GM18858 (cell line): ENCODE data around the gene LRIG3.

Source experiments
- ATAC-seq: cut with Tn5 transposase; IDR thresholded peaks from one replicate; pipeline ENCODE4 v1.9.1; 2021; ENCODE audit not compliant: unreplicated experiment

LRIG3 gene

GRCh38 chr12:58932806-58933681 lies 12.7 kb upstream of the LRIG3 start:
- no peak for ATAC-seq

- ATAC-seq, result no peak
These were observed 11.2 kb upstream of the LRIG3 start for GRCh38 chr12:58931518-58931917.

GRCh38 chr12:58930770-58931324 lies 10.5 kb upstream of the LRIG3 start:
- ATAC-seq, result no peak

GRCh38 chr12:58927120-58927519 lies 6.8 kb upstream of the LRIG3 start:
- no peak for ATAC-seq

- ATAC-seq, result no peak
These were observed 6.3 kb upstream of the LRIG3 start for GRCh38 chr12:58926586-58926985.

- ATAC-seq, result no peak
These were observed 5.4 kb upstream of the LRIG3 start for GRCh38 chr12:58925751-58926150.

GRCh38 chr12:58925111-58925611 lies 4.9 kb upstream of the LRIG3 start:
- ATAC-seq, result no peak

- no peak for ATAC-seq
These were observed 4.3 kb upstream of the LRIG3 start for GRCh38 chr12:58924652-58925051.

- ATAC-seq, result no peak
These were observed 3.5 kb upstream of the LRIG3 start for GRCh38 chr12:58923781-58924180.

- ATAC-seq, result no peak
These were observed 2.5 kb upstream of the LRIG3 start for GRCh38 chr12:58922849-58923248.

- no peak for ATAC-seq
These were observed 907 bp upstream of the LRIG3 start for GRCh38 chr12:58920961-58921861.

- no peak for ATAC-seq
These were observed 838 bp downstream of the LRIG3 start for GRCh38 chr12:58919231-58920101.

- ATAC-seq, result no peak
These were observed 1.8 kb downstream of the LRIG3 start for GRCh38 chr12:58918469-58918844.

- no peak for ATAC-seq
These were observed 2.4 kb downstream of the LRIG3 start for GRCh38 chr12:58917699-58918468.

- no peak for ATAC-seq
These were observed 3.3 kb downstream of the LRIG3 start for GRCh38 chr12:58916921-58917511.

- ATAC-seq, result no peak
These were observed 4.1 kb downstream of the LRIG3 start for GRCh38 chr12:58916161-58916621.

- no peak for ATAC-seq
These were observed 4.7 kb downstream of the LRIG3 start for GRCh38 chr12:58915634-58916033.

GRCh38 chr12:58915037-58915436 lies 5.3 kb downstream of the LRIG3 start:
- ATAC-seq, result no peak

GRCh38 chr12:58914457-58914856 lies 5.8 kb downstream of the LRIG3 start:
- ATAC-seq, result no peak
